ENCODE measurements around the gene MIP.

MIP gene

DNA sequence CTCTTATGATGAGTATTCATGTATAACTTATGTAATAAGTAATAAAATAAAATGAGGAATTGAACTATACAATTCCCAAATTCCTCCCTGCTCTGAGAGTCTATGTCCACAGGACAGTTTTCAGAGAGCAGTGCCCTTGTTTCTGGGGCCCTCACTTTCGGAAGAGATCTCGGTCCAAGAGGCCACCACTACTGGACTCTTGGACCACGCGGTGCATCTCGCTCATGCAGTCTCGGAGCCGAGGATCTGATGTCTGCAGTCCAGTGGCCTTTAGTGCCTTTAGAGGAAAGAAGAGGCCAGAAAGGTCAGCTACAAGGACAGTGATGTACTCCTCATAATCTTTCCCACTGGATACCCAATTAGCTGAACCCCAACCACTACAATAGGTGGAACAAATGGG lies 25.2 kb upstream of the MIP start:
- no peak for ATAC-seq
- TF ChIP-seq, protein P1, sequence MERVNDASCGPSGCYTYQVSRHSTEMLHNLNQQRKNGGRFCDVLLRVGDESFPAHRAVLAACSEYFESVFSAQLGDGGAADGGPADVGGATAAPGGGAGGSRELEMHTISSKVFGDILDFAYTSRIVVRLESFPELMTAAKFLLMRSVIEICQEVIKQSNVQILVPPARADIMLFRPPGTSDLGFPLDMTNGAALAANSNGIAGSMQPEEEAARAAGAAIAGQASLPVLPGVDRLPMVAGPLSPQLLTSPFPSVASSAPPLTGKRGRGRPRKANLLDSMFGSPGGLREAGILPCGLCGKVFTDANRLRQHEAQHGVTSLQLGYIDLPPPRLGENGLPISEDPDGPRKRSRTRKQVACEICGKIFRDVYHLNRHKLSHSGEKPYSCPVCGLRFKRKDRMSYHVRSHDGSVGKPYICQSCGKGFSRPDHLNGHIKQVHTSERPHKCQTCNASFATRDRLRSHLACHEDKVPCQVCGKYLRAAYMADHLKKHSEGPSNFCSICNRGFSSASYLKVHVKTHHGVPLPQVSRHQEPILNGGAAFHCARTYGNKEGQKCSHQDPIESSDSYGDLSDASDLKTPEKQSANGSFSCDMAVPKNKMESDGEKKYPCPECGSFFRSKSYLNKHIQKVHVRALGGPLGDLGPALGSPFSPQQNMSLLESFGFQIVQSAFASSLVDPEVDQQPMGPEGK (CRISPR knock-in tag; IDR thresholded peaks at IDR 0.05; ENCODE audit: borderline replicate concordance): no peak
- TF ChIP-seq, protein P2, sequence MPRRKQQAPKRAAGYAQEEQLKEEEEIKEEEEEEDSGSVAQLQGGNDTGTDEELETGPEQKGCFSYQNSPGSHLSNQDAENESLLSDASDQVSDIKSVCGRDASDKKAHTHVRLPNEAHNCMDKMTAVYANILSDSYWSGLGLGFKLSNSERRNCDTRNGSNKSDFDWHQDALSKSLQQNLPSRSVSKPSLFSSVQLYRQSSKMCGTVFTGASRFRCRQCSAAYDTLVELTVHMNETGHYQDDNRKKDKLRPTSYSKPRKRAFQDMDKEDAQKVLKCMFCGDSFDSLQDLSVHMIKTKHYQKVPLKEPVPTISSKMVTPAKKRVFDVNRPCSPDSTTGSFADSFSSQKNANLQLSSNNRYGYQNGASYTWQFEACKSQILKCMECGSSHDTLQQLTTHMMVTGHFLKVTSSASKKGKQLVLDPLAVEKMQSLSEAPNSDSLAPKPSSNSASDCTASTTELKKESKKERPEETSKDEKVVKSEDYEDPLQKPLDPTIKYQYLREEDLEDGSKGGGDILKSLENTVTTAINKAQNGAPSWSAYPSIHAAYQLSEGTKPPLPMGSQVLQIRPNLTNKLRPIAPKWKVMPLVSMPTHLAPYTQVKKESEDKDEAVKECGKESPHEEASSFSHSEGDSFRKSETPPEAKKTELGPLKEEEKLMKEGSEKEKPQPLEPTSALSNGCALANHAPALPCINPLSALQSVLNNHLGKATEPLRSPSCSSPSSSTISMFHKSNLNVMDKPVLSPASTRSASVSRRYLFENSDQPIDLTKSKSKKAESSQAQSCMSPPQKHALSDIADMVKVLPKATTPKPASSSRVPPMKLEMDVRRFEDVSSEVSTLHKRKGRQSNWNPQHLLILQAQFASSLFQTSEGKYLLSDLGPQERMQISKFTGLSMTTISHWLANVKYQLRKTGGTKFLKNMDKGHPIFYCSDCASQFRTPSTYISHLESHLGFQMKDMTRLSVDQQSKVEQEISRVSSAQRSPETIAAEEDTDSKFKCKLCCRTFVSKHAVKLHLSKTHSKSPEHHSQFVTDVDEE (CRISPR knock-in tag; IDR thresholded peaks at IDR 0.05): no peak
- TF ChIP-seq ZNF70 (CRISPR knock-in tag; IDR thresholded peaks at IDR 0.05): no peak
- TF ChIP-seq TOX (CRISPR knock-in tag; IDR thresholded peaks at IDR 0.05; ENCODE audit: borderline replicate concordance): no peak
- no peak for TF ChIP-seq ARNTL (CRISPR knock-in tag; IDR thresholded peaks at IDR 0.05; ENCODE audit: borderline replicate concordance, low read depth)
- TF ChIP-seq, protein P3, sequence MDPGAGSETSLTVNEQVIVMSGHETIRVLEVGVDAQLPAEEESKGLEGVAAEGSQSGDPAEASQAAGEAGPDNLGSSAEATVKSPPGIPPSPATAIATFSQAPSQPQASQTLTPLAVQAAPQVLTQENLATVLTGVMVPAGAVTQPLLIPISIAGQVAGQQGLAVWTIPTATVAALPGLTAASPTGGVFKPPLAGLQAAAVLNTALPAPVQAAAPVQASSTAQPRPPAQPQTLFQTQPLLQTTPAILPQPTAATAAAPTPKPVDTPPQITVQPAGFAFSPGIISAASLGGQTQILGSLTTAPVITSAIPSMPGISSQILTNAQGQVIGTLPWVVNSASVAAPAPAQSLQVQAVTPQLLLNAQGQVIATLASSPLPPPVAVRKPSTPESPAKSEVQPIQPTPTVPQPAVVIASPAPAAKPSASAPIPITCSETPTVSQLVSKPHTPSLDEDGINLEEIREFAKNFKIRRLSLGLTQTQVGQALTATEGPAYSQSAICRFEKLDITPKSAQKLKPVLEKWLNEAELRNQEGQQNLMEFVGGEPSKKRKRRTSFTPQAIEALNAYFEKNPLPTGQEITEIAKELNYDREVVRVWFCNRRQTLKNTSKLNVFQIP (CRISPR knock-in tag; IDR thresholded peaks at IDR 0.05; ENCODE audit: borderline replicate concordance, low read depth): no peak
- no peak for TF ChIP-seq OSR1 (CRISPR knock-in tag; IDR thresholded peaks at IDR 0.05)
- TF ChIP-seq ZNF565 (CRISPR knock-in tag; conservative IDR thresholded peaks at IDR 0.05; ENCODE audit: low read depth): no peak

DNA sequence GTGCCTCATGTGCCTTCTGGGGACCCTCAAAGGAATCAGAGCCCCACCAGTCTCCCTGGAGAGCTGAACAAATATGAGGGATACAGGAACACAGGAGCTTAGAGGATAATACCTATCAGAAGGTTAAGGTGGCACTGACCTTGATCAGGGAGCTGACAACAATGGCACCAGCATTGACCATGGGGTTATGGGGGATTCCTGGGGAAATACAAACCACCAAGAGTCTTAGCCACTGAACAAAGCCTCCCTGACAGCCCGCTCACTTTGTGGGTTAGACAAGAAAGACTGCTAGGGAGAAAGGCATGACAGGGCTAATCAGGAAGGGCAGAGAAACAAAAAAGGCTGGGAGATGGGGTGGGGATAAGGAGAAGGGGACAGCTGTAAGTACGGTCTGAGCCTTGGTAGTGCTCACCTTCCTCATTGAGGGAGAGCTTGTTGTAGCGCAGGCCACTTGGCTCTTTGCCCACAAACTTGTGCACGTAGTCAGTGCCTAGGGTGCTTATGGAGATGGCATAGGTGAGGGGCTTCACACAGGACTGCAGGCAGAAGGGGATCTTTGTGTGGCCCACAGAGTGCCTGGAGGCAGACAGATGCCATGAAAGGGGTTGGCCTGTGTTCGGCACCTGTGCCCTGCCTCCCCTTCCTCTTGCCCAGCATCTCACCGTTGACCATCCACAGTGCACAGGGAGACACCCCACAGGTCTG lies 23.2 kb upstream of the MIP start:
- no peak for TF ChIP-seq ESRRG (CRISPR knock-in tag; IDR thresholded peaks at IDR 0.05)
- TF ChIP-seq, protein P4, sequence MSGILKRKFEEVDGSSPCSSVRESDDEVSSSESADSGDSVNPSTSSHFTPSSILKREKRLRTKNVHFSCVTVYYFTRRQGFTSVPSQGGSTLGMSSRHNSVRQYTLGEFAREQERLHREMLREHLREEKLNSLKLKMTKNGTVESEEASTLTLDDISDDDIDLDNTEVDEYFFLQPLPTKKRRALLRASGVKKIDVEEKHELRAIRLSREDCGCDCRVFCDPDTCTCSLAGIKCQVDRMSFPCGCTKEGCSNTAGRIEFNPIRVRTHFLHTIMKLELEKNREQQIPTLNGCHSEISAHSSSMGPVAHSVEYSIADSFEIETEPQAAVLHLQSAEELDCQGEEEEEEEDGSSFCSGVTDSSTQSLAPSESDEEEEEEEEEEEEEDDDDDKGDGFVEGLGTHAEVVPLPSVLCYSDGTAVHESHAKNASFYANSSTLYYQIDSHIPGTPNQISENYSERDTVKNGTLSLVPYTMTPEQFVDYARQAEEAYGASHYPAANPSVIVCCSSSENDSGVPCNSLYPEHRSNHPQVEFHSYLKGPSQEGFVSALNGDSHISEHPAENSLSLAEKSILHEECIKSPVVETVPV (CRISPR knock-in tag; IDR thresholded peaks at IDR 0.05): no peak
- TF ChIP-seq GLIS3 (CRISPR knock-in tag; IDR thresholded peaks at IDR 0.05): no peak
- no peak for TF ChIP-seq ISL1 (CRISPR knock-in tag; IDR thresholded peaks at IDR 0.05)
- no peak for TF ChIP-seq ZNF70 (CRISPR knock-in tag; IDR thresholded peaks at IDR 0.05)
- no peak for TF ChIP-seq OSR1 (CRISPR knock-in tag; IDR thresholded peaks at IDR 0.05)
- no peak for TF ChIP-seq ZNF565 (CRISPR knock-in tag; conservative IDR thresholded peaks at IDR 0.05; ENCODE audit: low read depth)
- no peak for TF ChIP-seq ARNTL (CRISPR knock-in tag; IDR thresholded peaks at IDR 0.05; ENCODE audit: borderline replicate concordance, low read depth)
- TF ChIP-seq, protein P2 (CRISPR knock-in tag; IDR thresholded peaks at IDR 0.05): no peak
- TF ChIP-seq ZFP30 (CRISPR knock-in tag; IDR thresholded peaks at IDR 0.05): no peak
- no peak for ATAC-seq

DNA sequence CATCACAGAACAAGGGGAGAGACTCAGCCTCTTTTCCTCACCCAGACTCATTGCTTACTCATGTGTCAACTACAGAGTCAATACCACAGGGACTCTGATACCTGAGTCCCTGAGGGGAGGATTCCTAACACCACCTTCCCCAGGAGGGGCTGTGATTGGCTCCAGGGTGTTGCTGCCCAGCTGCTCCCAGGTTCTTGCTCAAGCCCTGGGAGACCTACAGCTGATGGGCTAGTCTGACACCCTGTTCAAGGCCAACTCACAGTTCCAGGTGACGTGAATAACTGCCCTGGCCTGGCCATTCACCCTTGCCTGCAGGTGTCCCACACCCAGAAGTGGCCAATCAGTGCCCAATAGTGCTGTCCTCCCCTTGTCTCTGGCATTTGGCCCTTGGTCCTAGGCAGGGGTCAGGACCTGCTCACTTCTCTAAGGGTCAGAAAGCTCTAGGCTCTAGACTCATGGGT lies 22.5 kb upstream of the MIP start:
- no peak for ATAC-seq
- TF ChIP-seq CREB5 (CRISPR knock-in tag; IDR thresholded peaks at IDR 0.05; ENCODE audit: low read depth) (no peak), ARNTL (CRISPR knock-in tag; IDR thresholded peaks at IDR 0.05; ENCODE audit: borderline replicate concordance, low read depth) (no peak)

Measured in SK-N-SH treated with all-trans-retinoic acid at 6 μM for 48 hours (cell line).